NT2/D1 (cell line): ENCODE results near the gene PAOX.

Experiments used
- SUZ12 ChIP-seq: IDR thresholded peaks from 2 replicates; pipeline ENCODE4 v1.6.1; 2011; ENCODE audit not compliant: insufficient read length, insufficient read depth; ENCODE audit errors: extremely low read depth
- YY1 ChIP-seq: IDR thresholded peaks from 2 replicates; pipeline ENCODE4 v1.6.1; 2011; ENCODE audit not compliant: insufficient read length, insufficient read depth

DNA sequence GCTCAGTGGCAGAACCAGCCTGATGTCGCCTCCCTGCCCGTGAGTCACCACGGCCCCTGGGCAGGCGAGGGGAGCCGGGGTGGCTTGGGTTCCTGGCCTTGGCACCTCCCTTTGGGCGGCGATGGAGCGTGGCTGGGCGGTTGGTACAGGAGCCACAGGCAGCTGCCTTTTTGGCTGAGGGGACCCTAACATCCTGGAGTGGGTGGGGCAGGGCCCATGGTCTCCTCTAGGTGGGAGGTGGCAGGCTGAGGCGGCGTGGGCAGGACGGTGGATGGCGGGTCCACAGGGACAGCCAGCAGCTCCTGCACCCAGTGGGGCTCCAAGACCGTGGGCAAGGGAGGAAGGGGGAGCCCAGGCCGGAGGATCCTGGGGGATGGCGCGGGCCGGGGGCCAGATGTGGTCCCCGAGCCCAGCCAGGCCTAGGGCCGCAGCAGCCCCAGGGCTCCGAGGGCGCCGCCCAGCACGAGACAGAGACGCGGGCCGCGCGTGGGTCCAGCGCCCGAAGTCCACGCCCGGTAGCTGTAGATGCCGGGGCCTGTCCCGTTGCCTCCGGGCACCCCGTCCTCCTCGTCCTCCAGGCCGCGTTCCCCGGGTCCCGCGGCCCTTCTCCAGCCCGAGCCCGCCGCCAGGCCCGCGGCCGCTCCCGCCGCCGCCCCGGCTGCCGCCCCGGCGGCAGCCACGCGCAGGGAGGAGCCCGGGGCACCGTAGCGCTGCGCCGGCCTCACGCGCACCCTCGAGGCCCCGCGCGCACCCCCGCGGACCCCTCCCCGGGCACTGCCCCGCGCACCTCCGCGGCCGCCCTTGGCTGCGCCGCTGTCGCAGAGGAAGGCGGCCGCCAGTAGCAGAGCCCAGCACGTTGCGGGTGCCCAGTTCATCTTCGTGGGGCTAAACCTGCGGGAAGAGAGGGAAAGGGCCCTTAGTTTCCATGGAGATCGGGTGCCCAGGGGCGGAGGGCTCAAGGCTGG is 44.0 kb downstream of the PAOX start:
- TF ChIP-seq YY1 (no peak), SUZ12 (no peak)
